Measurements from ENCODE around the gene MRPS2.

DNA sequence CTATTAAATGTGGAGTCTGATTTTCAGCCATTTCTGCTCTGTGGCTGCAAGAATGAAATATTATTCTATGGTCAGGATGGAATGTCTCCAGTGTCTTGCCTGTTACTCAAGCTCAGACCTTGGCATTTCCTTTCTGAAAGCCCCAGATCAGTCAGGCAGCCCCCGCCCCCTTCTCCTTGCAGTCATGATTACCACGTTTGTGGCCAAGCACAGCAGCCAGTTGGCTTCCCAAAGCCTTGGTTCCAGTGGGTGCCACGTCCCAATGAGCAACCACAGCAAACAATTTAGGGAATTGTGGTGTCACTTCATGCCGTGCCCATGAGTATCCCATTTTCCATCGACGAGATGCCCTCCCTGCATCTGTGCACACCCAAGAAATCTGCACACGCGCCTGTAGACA lies 35.7 kb downstream of the MRPS2 start:
- TF ChIP-seq POLR2A (IDR thresholded peaks at IDR 0.05; ENCODE audit: low read depth, low read length) (no peak), MAFK (IDR thresholded peaks at IDR 0.05; ENCODE audit: low read depth, low read length) (no peak), BHLHE40 (IDR thresholded peaks at IDR 0.05; ENCODE audit: low read depth, low read length) (no peak), RAD21 (IDR thresholded peaks at IDR 0.05; ENCODE audit: low read length) (no peak), MXI1 (IDR thresholded peaks at IDR 0.05; ENCODE audit: borderline replicate concordance, low read depth, low read length) (no peak), RCOR1 (IDR thresholded peaks at IDR 0.05; ENCODE audit: insufficient replicate concordance, low read length) (no peak), MAZ (IDR thresholded peaks at IDR 0.05; ENCODE audit: borderline replicate concordance, low read depth, low read length) (no peak), SMC3 (IDR thresholded peaks at IDR 0.05; ENCODE audit: low read depth, low read length) (no peak), CEBPB (IDR thresholded peaks at IDR 0.05; ENCODE audit: low read depth, low read length) (no peak), RFX5 (IDR thresholded peaks at IDR 0.05; ENCODE audit: low read depth, low read length) (no peak), FOS (IDR thresholded peaks at IDR 0.05; ENCODE audit: low read depth, low read length) (no peak)
- TF ChIP-seq, protein P1, sequence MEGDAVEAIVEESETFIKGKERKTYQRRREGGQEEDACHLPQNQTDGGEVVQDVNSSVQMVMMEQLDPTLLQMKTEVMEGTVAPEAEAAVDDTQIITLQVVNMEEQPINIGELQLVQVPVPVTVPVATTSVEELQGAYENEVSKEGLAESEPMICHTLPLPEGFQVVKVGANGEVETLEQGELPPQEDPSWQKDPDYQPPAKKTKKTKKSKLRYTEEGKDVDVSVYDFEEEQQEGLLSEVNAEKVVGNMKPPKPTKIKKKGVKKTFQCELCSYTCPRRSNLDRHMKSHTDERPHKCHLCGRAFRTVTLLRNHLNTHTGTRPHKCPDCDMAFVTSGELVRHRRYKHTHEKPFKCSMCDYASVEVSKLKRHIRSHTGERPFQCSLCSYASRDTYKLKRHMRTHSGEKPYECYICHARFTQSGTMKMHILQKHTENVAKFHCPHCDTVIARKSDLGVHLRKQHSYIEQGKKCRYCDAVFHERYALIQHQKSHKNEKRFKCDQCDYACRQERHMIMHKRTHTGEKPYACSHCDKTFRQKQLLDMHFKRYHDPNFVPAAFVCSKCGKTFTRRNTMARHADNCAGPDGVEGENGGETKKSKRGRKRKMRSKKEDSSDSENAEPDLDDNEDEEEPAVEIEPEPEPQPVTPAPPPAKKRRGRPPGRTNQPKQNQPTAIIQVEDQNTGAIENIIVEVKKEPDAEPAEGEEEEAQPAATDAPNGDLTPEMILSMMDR (conservative IDR thresholded peaks at IDR 0.05; ENCODE audit: low read depth, low read length): no peak
- TF ChIP-seq, protein P2, sequence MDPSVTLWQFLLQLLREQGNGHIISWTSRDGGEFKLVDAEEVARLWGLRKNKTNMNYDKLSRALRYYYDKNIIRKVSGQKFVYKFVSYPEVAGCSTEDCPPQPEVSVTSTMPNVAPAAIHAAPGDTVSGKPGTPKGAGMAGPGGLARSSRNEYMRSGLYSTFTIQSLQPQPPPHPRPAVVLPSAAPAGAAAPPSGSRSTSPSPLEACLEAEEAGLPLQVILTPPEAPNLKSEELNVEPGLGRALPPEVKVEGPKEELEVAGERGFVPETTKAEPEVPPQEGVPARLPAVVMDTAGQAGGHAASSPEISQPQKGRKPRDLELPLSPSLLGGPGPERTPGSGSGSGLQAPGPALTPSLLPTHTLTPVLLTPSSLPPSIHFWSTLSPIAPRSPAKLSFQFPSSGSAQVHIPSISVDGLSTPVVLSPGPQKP (IDR thresholded peaks at IDR 0.05; ENCODE audit: borderline replicate concordance, low read depth, low read length): no peak
- TF ChIP-seq, protein P3, sequence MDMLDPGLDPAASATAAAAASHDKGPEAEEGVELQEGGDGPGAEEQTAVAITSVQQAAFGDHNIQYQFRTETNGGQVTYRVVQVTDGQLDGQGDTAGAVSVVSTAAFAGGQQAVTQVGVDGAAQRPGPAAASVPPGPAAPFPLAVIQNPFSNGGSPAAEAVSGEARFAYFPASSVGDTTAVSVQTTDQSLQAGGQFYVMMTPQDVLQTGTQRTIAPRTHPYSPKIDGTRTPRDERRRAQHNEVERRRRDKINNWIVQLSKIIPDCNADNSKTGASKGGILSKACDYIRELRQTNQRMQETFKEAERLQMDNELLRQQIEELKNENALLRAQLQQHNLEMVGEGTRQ (IDR thresholded peaks at IDR 0.05; ENCODE audit: low read depth, low read length): no peak
